Fibroblast of lung (primary cell): ENCODE results near the gene PHTF2. TPM values are rescaled to one million over a fixed set of nuclear protein-coding genes. Genes with fewer than 3 reads are reported as not detected.
A peak's percentile ranks its signal among the peaks of the same experiment; 100 is the strongest.

ENCODE experiments used
- DNase-seq, 2 donors: peaks; one replicate each; pipeline versions ENCODE4 v3.0.0 to v3.0.0-alpha.2; 2010; ENCODE audit warnings: low read depth in 2 of 2
- H2AFZ ChIP-seq: 2 replicates; pipeline ENCODE4 v1.5.1; 2012; ENCODE audit warnings: low read length, control low read depth, inconsistent platforms
- H3K27ac ChIP-seq: 2 replicates; pipeline ENCODE4 v1.5.1; 2011; ENCODE audit warnings: low read length, control low read depth; ENCODE audit not compliant: insufficient read depth
- H3K27me3 ChIP-seq: 2 replicates; pipeline ENCODE4 v1.5.1; 2011; ENCODE audit warnings: mild to moderate bottlenecking, low read length; ENCODE audit not compliant: control insufficient read depth, insufficient read depth
- H3K36me3 ChIP-seq: 2 replicates; pipeline ENCODE4 v1.5.1; 2011; ENCODE audit warnings: low read length; ENCODE audit not compliant: control insufficient read depth, insufficient read depth
- H3K4me1 ChIP-seq: 2 replicates; pipeline ENCODE4 v1.5.1; 2011; ENCODE audit warnings: low read length; ENCODE audit not compliant: control insufficient read depth, insufficient read depth; ENCODE audit errors: extremely low read depth
- H3K4me2 ChIP-seq: 2 replicates; pipeline ENCODE4 v1.5.1; 2011; ENCODE audit warnings: low read length, control low read depth; ENCODE audit not compliant: insufficient read depth; ENCODE audit errors: extremely low read depth
- H3K4me3 ChIP-seq, 4 experiments: fragments of 200-600 bp in 1 of 4; sonication (generic) in 1 of 4; replicated peaks in 1 of 4; 2 replicates each; pipeline ENCODE4 v1.5.1; 2011 to 2016; ENCODE audit warnings: low read length in 4 of 4, low read depth in 3 of 4, mild to moderate bottlenecking in 3 of 4, control low read depth in 2 of 4, inconsistent platforms in 1 of 4, mixed read lengths in 1 of 4; ENCODE audit not compliant: insufficient read depth in 1 of 4; ENCODE audit errors: control extremely low read depth in 1 of 4
- H3K79me2 ChIP-seq: 2 replicates; pipeline ENCODE4 v1.5.1; 2012; ENCODE audit warnings: mild to moderate bottlenecking, low read length, inconsistent platforms; ENCODE audit not compliant: control insufficient read depth, insufficient read depth
- H3K9ac ChIP-seq: 2 replicates; pipeline ENCODE4 v1.5.1; 2011; ENCODE audit warnings: mild to moderate bottlenecking, low read length, control low read depth; ENCODE audit not compliant: insufficient read depth
- H3K9me3 ChIP-seq: 2 replicates; pipeline ENCODE4 v1.5.1; 2012; ENCODE audit warnings: low read depth, low read length; ENCODE audit not compliant: control insufficient read depth, insufficient read depth
- H4K20me1 ChIP-seq: 2 replicates; pipeline ENCODE4 v1.5.1; 2011; ENCODE audit warnings: low read length; ENCODE audit not compliant: control insufficient read depth, insufficient read depth; ENCODE audit errors: extremely low read depth
- CTCF ChIP-seq, 2 donors: IDR thresholded peaks in 1 of 2; conservative IDR thresholded peaks in 1 of 2; 1 replicate in 1 of 2; 2 replicates in 1 of 2; pipeline ENCODE4 v1.5.1; 2011 to 2012; ENCODE audit warnings: low read length in 2 of 2, control low read depth in 1 of 2, inconsistent platforms in 1 of 2, low read depth in 1 of 2, mild to moderate bottlenecking in 1 of 2
- EZH2 ChIP-seq: IDR thresholded peaks from 2 replicates; pipeline ENCODE4 v1.5.1; 2012; ENCODE audit warnings: low read length, control low read depth, mild to moderate bottlenecking; ENCODE audit errors: missing control alignments
- polyA plus RNA-seq, 2 donors: library from polyadenylated mRNA; depleted of rRNA in 1 of 2; stranded (reverse) in 1 of 2; unstranded in 1 of 2; fragments of >200 nt; gene quantifications; 2 replicates each; pipeline ENCODE4 v1.2.1, GENCODE V29; 2011 to 2012; ENCODE audit warnings: missing spikeins in 1 of 2
- total RNA-seq: library from RNA; depleted of rRNA; stranded (reverse); fragments of >200 nt; gene quantifications from 2 replicates; pipeline ENCODE4 v1.2.1, GENCODE V29; 2014

PHTF2 gene
- total and polyA plus RNA-seq, 2 donors (not counting 1 experiment from before 2014, with no cell fraction given) = 25.9 to 64.4 TPM

DNA sequence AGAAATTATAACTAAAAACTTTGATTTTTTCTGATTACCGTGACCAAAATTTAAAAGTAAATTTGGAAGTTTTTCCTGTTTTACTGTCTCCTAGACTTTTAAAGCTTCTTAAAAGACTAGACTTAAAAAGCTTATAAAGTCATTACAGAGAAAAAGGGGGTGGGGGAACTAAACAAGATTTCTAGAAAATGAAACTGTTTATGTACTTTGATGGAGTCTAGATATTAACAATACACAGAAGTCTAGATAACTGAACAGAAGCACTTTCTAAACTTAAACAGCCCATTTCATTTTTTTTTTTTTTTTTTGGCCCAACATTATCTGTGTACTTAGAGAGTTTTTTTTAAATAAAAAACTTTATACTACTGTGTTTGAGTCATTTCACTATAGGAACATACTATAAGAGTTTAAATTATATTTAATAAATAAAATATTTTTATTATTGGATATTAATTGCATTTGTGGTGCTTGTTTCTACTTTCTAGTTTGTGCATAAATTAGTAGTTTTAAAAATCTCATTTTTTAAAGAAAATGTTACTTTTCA, 98.5 kb downstream of the PHTF2 start:
- H3K9me3 ChIP-seq = no peaks in the 10 kb centered on the region
- no peak overlapping the region for H3K9ac ChIP-seq
- H3K27me3 ChIP-seq = no peaks in the 10 kb centered on the region
- no peak overlapping the region for H3K4me2 ChIP-seq
- H3K79me2 ChIP-seq = no peaks in the 10 kb centered on the region
- no peak for DNase-seq
- no peak overlapping the region for H3K4me3 ChIP-seq
- H3K4me1 ChIP-seq = no peaks in the 10 kb centered on the region
- no peak overlapping the region for H3K27ac ChIP-seq
- no peak overlapping the region for H2AFZ ChIP-seq
- TF ChIP-seq EZH2 (no peak), CTCF (conservative IDR thresholded peaks at IDR 0.05 in 1 of 2, IDR thresholded peaks at IDR 0.05 in 1 of 2; ENCODE audit: low read depth in 1 of 2, low read length in 2 of 2) (no peak)
- no peaks in the 10 kb centered on the region for H4K20me1 ChIP-seq
- no peaks in the 10 kb centered on the region for H3K36me3 ChIP-seq

- Histone ChIP-seq H3K36me3 (peaks cover 2% of the 10 kb centered on the region), H4K20me1 (no peaks in the 10 kb centered on the region), H3K9ac (no peak overlapping the region), H2AFZ (no peak overlapping the region), H3K4me1 (no peaks in the 10 kb centered on the region), H3K27me3 (no peaks in the 10 kb centered on the region), H3K4me2 (no peak overlapping the region), H3K4me3 (no peak overlapping the region), H3K79me2 (no peaks in the 10 kb centered on the region), H3K9me3 (no peaks in the 10 kb centered on the region), H3K27ac (no peak overlapping the region)
- TF ChIP-seq EZH2 (no peak), CTCF (conservative IDR thresholded peaks at IDR 0.05 in 1 of 2, IDR thresholded peaks at IDR 0.05 in 1 of 2; ENCODE audit: low read depth in 1 of 2, low read length in 2 of 2) (no peak)
- DNase-seq = peak in 1 of 2 donors; percentile 17
These were observed 100.9 kb downstream of the PHTF2 start for GRCh38 chr7:77899516-77899915.

DNA sequence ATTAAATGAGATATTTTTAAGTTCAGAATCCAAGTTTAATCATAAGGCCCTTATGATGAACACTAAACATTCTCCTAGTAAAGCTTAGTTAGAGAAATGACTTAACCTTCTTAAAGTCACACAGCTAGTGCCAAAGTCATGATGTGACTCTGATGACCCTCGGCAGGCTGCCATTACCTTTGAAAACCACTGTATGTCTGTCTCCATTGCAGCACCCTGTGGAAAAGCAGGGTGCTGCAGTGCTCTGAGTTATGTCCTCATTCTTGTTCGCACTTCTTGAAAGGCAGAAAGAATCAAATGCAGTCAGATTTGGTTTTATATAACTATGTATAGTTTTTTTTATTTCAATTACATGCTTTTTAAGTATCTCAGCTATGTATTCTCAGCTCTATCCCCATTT, 105.0 kb downstream of the PHTF2 start:
- no peak overlapping the region for H3K9ac ChIP-seq
- H3K79me2 ChIP-seq = no peaks in the 10 kb centered on the region
- H3K4me2 ChIP-seq = no peak overlapping the region
- peak in 1 of 2 donors; percentile 6 for DNase-seq
- TF ChIP-seq EZH2 = no peak
- peak in 1 of 2 donors; percentile 23 for TF ChIP-seq CTCF (conservative IDR thresholded peaks at IDR 0.05 in 1 of 2, IDR thresholded peaks at IDR 0.05 in 1 of 2; ENCODE audit: low read depth in 1 of 2, low read length in 2 of 2)
- H3K4me1 ChIP-seq = no peaks in the 10 kb centered on the region
- no peaks in the 10 kb centered on the region for H3K27me3 ChIP-seq
- peaks cover 2% of the 10 kb centered on the region for H3K36me3 ChIP-seq
- H4K20me1 ChIP-seq = no peaks in the 10 kb centered on the region
- no peak overlapping the region for H3K27ac ChIP-seq
- no peak overlapping the region for H2AFZ ChIP-seq
- H3K4me3 ChIP-seq = no peak overlapping the region
- no peaks in the 10 kb centered on the region for H3K9me3 ChIP-seq
